ENCODE measurements around the gene NGEF.
"Not testable (repeated sequence)": the region's sequence is repeated elsewhere in the genome, so short reads cannot be mapped to it uniquely, and the experiment has no call there.

Gene NGEF

GRCh38 chr2:233020454-233020853 lies 7.4 kb upstream of the NGEF start:
- no peak for DNase-seq

- not testable (repeated sequence) for DNase-seq
Observed at GRCh38 chr2:233019610-233020009, 6.6 kb upstream of the NGEF start.

- DNase-seq: no peak
Observed at GRCh38 chr2:233017947-233018346, 4.9 kb upstream of the NGEF start.

- DNase-seq: no peak
Observed at GRCh38 chr2:233015019-233015645, 2.1 kb upstream of the NGEF start.

- no peak for DNase-seq
Observed at GRCh38 chr2:233013650-233014049, 594 bp upstream of the NGEF start.

- DNase-seq: no peak
Observed at GRCh38 chr2:233012301-233012971, 620 bp downstream of the NGEF start.

- no peak for DNase-seq
Observed at GRCh38 chr2:233011702-233012131, 1.3 kb downstream of the NGEF start.

GRCh38 chr2:233011268-233011650 lies 1.8 kb downstream of the NGEF start:
- DNase-seq: no peak

GRCh38 chr2:233010569-233011267 lies 2.3 kb downstream of the NGEF start:
- DNase-seq: no peak

GRCh38 chr2:233009661-233010060 lies 3.4 kb downstream of the NGEF start:
- DNase-seq: no peak

- no peak for DNase-seq
Observed at GRCh38 chr2:233007739-233008138, 5.3 kb downstream of the NGEF start.

- no peak for DNase-seq
Observed at GRCh38 chr2:233007270-233007669, 5.8 kb downstream of the NGEF start.

GRCh38 chr2:233006648-233007047 lies 6.4 kb downstream of the NGEF start:
- no peak for DNase-seq

- no peak for DNase-seq
Observed at GRCh38 chr2:233005096-233005495, 8.0 kb downstream of the NGEF start.

- no peak for DNase-seq
Observed at GRCh38 chr2:233003658-233004555, 9.1 kb downstream of the NGEF start.

GRCh38 chr2:233002829-233003657 lies 10.0 kb downstream of the NGEF start:
- DNase-seq: no peak

- DNase-seq: no peak
Observed at GRCh38 chr2:233000886-233001750, 11.9 kb downstream of the NGEF start.

GRCh38 chr2:232999354-232999753 lies 13.7 kb downstream of the NGEF start:
- DNase-seq: no peak

- no peak for DNase-seq
Observed at GRCh38 chr2:232998666-232998985, 14.4 kb downstream of the NGEF start.

GRCh38 chr2:232997749-232998665 lies 15.0 kb downstream of the NGEF start:
- no peak for DNase-seq
